Activated T-cell treated with anti-CD3 and anti-CD28 coated beads for 48 hours (primary cell): Measurements from ENCODE around the gene CEPT1.
"Not testable (repeated sequence)": the region's sequence is repeated elsewhere in the genome, so short reads cannot be mapped to it uniquely, and the experiment has no call there.

ENCODE experiments used
- DNase-seq: peaks from one replicate; pipeline ENCODE4 v3.0.0-alpha.2; 2020; ENCODE audit warnings: low read depth

The CEPT1 gene

GRCh38 chr1:111212634-111213335, 72.8 kb downstream of the CEPT1 start:
- DNase-seq = no peak

GRCh38 chr1:111213412-111213811, 73.4 kb downstream of the CEPT1 start:
- no peak for DNase-seq

DNA sequence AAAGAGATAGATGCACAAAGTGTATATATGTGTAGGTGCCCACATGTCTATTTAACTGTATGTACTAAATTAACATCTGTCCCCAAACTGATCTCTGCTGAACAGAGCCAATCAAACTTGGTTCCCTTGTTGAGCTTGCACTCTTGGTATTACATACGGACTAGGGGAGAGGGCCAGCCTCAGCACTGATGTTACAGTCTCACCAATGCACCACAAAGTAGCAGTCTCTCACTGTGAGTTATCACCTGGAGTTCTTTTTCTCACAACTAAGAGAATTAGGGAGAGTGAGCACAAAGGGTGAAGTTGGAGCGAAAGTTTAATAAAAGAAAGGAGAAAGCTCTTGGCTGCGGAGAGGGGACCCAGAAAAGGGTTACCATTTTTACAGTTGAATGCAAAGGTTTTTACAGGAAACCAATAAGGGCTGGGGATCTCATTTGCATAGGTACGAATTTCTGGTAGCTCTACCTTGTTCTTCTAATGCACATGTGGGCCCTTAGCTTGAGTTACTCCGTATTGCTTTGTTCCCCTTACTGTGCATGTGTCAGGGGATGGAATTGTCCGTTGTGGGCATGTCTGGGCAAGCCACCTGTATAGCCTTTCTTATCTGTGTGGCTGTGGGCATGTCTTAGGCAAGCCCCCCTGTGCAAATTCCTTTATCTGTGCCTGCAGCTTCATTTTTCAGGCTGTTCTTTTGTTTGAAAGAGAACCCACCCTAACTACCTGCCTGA, 74.2 kb downstream of the CEPT1 start:
- no peak for DNase-seq

GRCh38 chr1:111214884-111215283, 74.9 kb downstream of the CEPT1 start:
- DNase-seq = no peak

- DNase-seq = not testable (repeated sequence)
Observed at GRCh38 chr1:111215285-111215684, 75.3 kb downstream of the CEPT1 start.

GRCh38 chr1:111216751-111217150, 76.7 kb downstream of the CEPT1 start:
- no peak for DNase-seq

DNA sequence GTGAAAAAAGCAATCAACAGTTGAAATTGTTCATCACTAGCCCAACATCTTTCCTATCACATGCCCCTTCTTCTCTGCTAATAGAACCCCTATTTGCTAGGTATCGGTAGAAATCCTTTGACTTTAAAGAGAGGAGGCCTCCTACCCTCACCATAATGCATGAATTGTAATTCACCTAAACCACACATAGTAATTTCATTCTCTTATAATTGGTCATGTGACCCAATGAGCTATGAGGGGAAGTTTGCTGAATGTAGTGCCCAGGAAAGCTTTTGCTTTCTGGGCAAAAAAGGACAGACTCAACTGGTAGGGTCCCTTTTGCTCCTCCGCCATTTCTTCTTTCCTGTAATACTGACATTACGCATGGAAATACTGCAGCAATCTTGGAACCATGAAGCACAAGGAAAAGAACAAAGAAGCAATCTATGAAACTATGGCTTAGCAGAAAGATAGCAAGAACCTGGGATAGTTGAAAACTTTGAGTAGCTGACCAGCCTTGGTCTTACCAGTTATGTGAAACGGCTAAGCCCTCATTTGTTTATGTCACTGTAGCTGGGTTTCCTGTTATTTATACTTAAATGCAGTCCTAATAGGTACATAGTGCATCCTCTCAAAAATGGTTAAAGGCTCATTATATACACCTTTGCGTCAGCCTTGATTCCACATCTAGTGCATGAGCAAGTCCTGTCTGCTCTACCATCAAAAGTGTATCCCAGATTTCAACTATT, 77.3 kb downstream of the CEPT1 start:
- no peak for DNase-seq

DNA sequence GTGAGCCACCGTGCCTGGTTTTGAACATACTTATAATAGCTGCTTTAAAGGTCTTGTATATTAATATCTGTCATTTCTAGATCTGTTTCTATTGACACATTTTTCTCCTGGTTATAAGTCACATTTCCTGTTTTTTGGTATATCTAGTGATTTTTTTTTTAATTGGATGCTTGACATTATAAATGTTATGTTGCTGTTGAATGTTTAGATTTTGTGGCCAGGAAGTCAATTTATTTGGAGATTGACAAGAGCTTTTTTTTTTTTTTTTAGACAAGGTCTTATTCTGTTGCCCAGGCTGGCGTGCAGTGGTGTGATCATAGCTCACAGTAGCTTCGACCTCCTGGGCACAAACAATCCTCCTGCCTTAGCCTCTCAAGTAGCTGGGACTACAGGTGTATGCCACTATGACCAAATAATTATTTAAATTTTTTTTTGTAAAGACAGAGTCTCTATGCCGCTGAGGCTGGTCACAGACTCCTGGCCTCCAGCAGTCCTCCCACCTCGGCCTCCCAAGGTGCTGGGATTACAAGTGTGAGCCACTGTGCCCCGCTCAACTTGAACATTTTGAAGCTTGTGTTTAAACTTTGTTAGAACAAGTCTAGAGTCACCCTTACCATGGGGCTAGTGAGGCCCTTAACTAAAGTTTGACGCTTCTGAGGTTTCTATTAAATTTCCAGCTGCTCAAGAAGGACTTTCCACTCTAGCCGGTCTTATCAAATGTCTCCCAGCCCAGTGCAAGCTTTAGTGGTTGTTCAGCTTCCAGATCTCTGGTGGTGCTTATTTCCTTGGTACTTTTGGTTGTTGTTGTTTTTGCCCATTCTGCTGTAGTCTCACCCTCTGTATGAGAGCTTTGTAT, 78.9 kb downstream of the CEPT1 start:
- no peak for DNase-seq

DNA sequence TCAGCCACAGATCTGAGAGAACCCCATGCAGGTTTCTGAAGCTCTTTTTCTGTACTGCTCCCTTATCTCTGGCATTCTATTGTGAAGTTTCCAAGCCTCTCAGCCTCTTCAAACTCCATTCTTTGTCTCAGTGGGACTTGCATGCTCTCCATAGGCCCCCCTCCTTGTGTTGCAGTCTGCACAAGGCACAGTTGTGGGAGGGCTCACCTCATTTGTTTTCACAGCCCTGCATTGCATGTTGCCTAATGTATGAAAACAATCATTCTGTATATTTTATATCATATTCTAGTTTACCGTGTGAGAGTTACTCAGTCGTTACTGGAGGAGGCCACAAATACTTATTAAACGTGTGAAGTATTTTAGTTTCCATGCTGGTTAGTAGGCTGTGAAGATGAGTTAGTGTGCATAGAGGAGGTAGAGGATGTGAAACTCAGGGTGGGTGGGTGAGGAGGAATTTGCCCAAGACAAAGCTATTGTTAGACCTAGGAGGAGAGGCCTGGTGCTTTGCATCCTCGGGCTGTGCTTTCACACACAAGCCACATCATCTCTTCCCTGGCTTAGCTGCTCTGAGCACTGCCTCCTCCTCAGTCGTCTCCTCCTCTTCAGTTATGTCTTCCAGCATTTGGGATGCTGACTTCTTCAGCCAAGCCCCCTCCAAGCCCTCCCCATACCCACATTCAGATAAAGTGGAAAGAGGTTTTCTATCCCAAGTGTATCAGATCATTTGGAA, 79.7 kb downstream of the CEPT1 start:
- peak; percentile 48 for DNase-seq

DNA sequence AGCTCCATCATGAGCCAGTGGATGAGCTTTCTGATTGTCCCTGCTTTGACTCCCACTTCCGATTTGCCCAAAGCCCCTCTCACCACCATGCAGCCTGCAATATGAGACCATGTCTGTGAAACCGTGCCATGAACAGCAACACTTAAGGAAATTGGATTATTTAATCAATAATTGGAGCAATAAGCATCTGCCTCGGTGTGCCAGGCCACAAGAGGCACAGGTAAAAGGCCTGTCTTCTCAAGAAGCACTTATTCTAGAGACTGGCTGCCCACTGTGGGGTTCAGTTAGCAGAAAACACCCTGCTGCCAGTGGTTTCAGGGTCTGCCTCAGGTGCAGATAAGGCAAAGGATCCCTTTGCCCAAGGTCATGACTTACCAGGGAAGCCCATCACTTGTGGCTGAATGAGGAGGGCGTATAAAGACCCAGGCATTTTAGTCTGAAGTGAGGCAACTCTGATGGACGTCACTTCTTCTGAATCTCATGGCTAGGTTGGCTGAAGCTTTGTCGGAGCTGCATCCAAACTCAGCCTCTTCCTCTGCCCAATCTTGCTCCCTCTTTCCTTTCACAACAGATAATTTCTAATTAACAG, 80.4 kb downstream of the CEPT1 start:
- no peak for DNase-seq

DNA sequence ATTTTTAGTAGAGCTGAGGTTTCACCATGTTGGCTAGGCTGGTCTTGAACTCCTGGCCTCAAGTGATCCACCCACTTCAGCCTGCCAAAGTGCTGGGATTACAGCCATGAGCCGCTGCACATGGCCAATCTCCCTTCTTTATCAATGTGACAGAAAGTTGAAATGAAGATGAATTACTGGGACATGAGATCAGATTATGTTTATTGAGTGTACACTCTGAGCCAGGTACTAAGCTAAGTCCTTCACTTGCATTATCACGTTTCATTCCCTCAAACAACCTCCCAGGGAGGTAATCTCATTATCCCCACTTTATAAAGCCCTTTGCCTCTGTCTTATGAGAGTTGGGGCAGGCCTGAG, 81.2 kb downstream of the CEPT1 start:
- DNase-seq = no peak

- peak; percentile 43 for DNase-seq
Observed at GRCh38 chr1:111221633-111222291, 81.7 kb downstream of the CEPT1 start.

DNA sequence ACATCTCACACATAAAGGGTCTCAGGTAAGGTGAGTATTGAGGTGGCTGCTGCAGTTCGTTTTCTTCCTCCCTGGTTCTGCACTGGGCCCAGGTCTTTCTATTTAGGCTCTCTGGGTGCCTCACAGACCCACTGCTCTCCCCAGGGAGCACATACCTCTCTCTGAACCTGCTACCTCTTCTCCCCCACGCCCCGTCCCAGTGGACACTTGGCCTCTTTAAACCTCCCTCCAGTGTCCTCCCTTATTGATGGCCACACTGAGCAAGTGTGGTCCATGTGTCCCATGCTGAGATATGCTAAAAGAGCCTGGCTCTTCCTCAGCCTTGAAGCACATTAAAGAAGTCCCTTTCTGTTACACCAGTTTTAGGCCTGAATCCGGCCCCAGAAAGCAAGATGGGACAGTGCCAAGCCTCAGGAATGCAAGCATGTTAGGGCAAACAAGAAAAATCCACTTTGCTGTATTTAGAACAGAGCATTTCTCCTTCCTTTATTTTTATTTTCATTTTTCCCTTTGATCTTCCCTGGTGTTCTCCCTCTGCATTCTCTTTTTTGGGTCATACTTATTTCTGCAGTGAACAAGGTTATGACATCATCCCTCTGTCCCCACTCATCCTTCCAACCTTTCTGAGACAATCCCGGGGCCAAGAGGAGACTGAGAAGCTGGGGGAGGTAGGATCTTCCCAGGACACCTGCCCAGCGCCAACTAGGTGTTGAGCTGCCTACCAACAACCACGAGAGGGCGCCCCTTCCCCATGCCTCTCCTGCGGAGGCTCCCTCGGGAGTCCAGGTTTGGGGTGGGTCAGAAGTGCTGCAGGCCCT, 82.5 kb downstream of the CEPT1 start:
- peak; percentile 64 for DNase-seq

DNA sequence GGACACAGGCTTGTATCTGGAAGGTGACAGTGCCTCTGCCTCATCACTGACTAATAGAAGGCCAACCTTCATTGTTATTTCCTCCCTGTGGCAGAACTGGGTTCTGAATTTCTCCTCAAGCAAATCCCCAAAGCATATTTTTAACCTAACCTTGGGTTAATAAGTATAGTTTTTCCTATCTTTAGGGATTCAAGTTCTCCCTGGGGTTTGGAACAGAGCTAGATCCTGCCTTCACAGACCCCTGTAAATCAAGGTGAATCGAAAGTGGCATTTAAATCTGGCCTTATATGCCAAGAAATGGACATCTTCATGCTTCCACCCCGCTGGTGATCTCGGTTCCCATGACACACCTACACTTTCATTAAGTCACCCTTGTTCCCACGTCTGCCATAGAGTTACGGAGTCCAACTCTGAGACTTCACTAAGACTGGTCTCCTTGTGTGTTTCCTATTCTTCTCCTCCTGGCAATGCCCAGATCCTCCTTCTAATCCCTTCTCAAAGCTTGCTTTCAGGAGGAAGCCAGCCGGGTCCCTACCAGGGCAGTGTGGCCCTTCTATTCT, 83.2 kb downstream of the CEPT1 start:
- DNase-seq = no peak

GRCh38 chr1:111225091-111225490, 85.1 kb downstream of the CEPT1 start:
- no peak for DNase-seq

DNA sequence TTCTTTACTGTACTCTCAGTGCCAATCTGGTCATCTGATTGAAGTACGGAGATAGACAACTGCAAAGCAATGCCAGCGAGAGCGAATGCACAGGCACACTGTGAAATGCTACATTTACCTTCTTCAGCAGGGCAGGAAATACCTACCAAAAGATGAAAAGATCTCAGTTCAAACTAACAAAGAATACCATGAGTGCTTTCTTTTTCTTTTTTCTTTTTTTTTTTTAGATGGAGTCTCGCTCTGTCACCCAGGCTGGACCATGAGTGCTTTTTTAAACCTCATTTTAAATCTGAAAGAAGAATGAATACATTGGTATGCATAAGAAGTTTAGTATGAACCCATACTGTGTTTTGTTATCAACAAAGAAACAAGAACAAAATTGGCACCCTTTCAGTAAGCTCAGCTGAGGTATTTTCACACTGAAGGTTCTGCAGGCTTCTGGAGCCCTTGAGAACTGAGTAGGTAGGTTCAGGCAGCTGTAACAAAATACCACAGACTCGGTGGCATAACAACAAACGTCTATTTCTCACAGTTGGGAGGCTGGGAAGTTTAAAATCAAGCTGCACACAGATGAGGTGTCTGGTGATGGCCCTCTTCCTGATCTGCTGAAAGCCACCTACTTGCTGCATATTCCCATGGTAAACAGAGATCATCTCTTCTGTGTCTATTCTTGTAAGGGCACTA, 85.8 kb downstream of the CEPT1 start:
- no peak for DNase-seq

GRCh38 chr1:111227434-111227833, 87.4 kb downstream of the CEPT1 start, which contains the start of gene CHI3L2:
Gene CHI3L2, plus strand, starts transcription at chr1:111227713. Its CDS starts 17 bp downstream, at chr1:111227730.
- DNase-seq = no peak
